Fibroblast of villous mesenchyme (primary cell): Measurements from ENCODE around the gene TMPRSS6. TPM values are rescaled to one million over a fixed set of nuclear protein-coding genes. Genes with fewer than 3 reads are reported as not detected.

Experiments used
- DNase-seq: peaks from one replicate; pipeline ENCODE4 v3.0.0-alpha.2; 2010; ENCODE audit warnings: low read depth
- H3K4me3 ChIP-seq: 2 replicates; pipeline ENCODE4 v1.5.1; 2011; ENCODE audit warnings: low read depth, mild to moderate bottlenecking, low read length
- CTCF ChIP-seq: IDR thresholded peaks from 2 replicates; pipeline ENCODE4 v1.5.1; 2012; ENCODE audit warnings: low read depth, mild to moderate bottlenecking, low read length; ENCODE audit not compliant: insufficient read depth
- total RNA-seq: library from RNA; depleted of rRNA; stranded (reverse); fragments of >200 nt; gene quantifications from 2 replicates; pipeline ENCODE4 v1.2.3, GENCODE V29; 2012

TMPRSS6 gene
- total RNA-seq, 1 donor, result not detected

DNA sequence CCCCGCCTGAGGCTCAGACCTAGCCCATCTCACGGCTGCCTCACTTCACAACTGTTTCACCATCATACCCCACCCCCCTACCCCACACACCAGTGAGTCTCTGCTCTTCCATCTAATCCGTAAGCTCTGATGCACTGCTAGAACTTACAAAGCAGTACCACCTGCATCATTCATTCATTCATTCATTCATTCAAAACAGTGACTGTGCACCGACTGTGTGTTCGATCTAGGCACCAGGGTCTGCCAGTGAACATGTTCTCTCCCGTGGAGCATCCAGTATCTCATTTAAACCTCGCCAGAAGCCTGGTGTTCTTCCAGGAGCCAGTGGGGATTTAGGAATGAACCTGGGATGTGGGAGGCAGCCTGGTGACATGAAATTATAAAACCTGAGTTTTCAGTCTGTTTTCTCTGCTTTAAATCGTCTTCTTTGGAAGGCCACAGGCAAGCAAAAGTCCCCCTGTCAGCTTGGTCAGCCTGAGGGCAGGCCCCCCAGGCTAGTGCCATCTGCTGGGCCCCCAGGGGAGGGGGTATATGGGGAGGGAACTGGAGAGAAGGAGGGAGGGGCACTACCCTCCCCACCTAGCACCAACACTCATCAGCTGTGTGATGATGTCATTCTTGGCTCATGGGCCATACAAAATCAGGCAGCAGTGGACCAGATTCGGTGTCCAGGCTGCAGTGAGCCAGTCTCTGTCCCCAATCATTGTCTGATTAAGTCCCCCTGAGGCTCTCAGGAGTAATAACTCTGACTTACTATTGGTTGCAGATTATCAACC lies 18.4 kb downstream of the TMPRSS6 start:
- DNase-seq, result no peak
- H3K4me3 ChIP-seq, result no peak overlapping the region
- TF ChIP-seq CTCF, result no peak

DNA sequence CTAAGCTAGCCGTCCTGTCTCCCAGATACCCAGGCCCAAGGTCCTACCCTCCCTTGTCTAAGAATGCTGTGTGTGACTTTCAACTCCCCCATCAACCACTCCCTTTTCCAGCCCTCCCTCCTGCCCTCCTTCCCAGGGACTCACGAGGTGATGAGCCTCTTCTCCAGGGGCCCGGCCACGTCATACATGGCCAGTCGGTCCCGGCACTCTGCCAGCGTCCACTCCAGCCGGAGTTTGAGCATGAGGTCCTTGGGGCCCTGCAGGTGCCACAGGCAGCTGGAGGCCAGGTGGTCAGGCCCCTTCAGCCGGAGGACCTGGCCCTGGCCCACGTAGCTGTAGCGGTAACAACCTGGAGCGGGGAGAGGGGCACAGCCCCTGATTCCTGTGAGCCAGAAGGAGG lies 20.1 kb downstream of the TMPRSS6 start:
- DNase-seq, result peak; percentile 18
- no peak overlapping the region for H3K4me3 ChIP-seq

GRCh38 chr22:37088750-37089408 lies 20.6 kb downstream of the TMPRSS6 start:
- no peak for DNase-seq
- TF ChIP-seq CTCF, result no peak
- no peak overlapping the region for H3K4me3 ChIP-seq

More for the DNA sequence above, 20.1 kb downstream of the TMPRSS6 start:
- no peak for TF ChIP-seq CTCF

GRCh38 chr22:37088108-37088605 lies 21.4 kb downstream of the TMPRSS6 start:
- no peak overlapping the region for H3K4me3 ChIP-seq
- peak; percentile 19 for DNase-seq
- TF ChIP-seq CTCF, result no peak

DNA sequence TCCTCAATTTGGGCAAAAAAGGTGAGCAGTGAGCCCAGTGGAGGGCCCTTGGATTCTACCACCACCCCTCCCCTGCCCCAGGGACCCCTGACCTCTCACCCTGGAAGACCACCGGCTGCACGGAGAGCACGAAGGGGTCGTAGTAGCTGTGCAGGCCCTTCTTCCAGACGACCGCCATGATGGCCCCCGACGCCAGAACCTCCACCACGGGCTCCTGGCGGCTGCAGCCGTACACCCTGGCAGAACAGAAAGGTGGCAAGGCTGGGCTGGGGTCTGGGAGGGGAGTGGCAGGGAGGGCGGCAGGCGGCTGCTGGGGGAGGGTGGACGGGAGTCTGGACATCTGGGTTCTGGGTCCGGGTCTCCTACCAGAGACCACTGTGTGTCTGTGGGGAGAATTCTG lies 23.3 kb downstream of the TMPRSS6 start:
- DNase-seq, result no peak
- TF ChIP-seq CTCF, result no peak
- H3K4me3 ChIP-seq, result no peak overlapping the region

DNA sequence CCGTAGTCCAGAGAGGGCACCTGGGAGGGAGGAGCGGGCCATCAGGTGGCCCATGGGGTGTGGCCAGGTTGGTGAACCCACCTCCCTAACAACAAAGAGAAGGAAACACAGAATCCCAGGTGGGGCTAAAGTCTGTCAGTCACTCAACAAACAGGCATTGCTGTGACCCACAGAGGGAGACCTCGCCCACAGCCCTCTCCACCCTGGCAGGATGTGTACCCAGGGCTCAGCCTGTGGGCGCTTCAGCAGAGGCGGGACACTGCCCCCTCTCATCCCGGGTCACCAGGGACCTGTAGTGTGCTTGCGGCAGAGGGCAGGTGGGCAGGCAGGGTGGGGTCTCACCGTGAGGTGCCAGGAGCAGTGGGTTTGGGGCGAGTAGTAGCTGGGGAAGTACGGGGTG lies 25.1 kb downstream of the TMPRSS6 start:
- no peak overlapping the region for H3K4me3 ChIP-seq
- no peak for DNase-seq
- no peak for TF ChIP-seq CTCF
